HL-60 (cell line): ENCODE measurements around the gene POU2AF1.

Experiments
- GABPA ChIP-seq: IDR thresholded peaks from 2 replicates; pipeline ENCODE4 v1.6.1; 2012; ENCODE audit warnings: low read depth
- POLR2AphosphoS5 ChIP-seq: IDR thresholded peaks from 2 replicates; pipeline ENCODE4 v1.6.1; 2012; ENCODE audit warnings: low read depth
- SPI1 ChIP-seq: IDR thresholded peaks from 2 replicates; pipeline ENCODE4 v1.6.1; 2012; ENCODE audit warnings: low read depth, mild to moderate bottlenecking, borderline replicate concordance
- TF ChIP-seq, protein P1 (sequence below): IDR thresholded peaks from one replicate; pipeline ENCODE4 v1.5.1; 2011; ENCODE audit warnings: low read length, control low read depth, inconsistent platforms; ENCODE audit not compliant: insufficient read depth
- TF ChIP-seq, protein P2 (sequence below): IDR thresholded peaks from 2 replicates; pipeline ENCODE4 v1.6.1; 2012; ENCODE audit warnings: low read depth; ENCODE audit not compliant: insufficient replicate concordance

DNA sequence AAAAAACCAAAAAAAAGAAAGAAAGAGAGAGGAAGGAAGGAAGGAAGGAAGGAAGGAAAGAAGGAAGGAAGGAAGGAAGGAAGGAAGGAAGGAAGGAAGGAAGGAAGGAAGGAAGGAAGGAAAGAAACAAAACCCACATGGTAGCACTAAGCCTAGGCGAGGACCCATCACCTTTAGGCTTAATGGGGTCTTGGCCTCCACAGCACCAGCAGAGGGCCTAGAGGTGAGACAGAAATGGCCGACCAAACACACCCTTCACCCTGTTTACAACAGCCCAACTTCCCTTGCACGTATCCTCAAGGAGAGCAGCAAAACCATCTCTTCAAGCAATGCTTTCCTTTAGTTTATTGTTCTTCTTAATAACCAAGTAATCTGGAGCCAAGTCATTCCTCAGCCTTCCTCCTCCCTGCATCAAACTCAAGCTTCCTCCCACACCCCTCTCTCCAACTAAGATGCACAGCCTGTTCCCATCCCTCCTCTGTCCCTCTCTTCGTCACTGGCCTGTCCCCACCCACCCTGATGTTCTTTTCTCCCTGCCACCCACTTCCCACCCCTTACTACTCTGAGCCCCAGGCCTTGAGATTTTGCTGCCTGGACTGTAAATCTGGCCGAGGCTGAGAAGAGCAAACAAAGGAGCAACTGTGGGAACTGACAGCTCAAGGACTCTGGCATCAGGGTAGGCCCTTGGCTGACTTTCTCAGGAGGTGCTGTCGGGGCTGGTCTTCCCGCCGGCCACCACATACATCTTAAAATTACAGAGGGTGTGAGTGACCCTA is 26.0 kb downstream of the POU2AF1 start:
- TF ChIP-seq, protein P1, sequence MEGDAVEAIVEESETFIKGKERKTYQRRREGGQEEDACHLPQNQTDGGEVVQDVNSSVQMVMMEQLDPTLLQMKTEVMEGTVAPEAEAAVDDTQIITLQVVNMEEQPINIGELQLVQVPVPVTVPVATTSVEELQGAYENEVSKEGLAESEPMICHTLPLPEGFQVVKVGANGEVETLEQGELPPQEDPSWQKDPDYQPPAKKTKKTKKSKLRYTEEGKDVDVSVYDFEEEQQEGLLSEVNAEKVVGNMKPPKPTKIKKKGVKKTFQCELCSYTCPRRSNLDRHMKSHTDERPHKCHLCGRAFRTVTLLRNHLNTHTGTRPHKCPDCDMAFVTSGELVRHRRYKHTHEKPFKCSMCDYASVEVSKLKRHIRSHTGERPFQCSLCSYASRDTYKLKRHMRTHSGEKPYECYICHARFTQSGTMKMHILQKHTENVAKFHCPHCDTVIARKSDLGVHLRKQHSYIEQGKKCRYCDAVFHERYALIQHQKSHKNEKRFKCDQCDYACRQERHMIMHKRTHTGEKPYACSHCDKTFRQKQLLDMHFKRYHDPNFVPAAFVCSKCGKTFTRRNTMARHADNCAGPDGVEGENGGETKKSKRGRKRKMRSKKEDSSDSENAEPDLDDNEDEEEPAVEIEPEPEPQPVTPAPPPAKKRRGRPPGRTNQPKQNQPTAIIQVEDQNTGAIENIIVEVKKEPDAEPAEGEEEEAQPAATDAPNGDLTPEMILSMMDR: no peak
- TF ChIP-seq POLR2AphosphoS5 (no peak), GABPA (no peak), SPI1 (no peak)
- TF ChIP-seq, protein P2, sequence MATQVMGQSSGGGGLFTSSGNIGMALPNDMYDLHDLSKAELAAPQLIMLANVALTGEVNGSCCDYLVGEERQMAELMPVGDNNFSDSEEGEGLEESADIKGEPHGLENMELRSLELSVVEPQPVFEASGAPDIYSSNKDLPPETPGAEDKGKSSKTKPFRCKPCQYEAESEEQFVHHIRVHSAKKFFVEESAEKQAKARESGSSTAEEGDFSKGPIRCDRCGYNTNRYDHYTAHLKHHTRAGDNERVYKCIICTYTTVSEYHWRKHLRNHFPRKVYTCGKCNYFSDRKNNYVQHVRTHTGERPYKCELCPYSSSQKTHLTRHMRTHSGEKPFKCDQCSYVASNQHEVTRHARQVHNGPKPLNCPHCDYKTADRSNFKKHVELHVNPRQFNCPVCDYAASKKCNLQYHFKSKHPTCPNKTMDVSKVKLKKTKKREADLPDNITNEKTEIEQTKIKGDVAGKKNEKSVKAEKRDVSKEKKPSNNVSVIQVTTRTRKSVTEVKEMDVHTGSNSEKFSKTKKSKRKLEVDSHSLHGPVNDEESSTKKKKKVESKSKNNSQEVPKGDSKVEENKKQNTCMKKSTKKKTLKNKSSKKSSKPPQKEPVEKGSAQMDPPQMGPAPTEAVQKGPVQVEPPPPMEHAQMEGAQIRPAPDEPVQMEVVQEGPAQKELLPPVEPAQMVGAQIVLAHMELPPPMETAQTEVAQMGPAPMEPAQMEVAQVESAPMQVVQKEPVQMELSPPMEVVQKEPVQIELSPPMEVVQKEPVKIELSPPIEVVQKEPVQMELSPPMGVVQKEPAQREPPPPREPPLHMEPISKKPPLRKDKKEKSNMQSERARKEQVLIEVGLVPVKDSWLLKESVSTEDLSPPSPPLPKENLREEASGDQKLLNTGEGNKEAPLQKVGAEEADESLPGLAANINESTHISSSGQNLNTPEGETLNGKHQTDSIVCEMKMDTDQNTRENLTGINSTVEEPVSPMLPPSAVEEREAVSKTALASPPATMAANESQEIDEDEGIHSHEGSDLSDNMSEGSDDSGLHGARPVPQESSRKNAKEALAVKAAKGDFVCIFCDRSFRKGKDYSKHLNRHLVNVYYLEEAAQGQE: no peak
